Upper lobe of left lung (tissue), 4 donors: ENCODE results near the gene THOC6.

Experiments
- POLR2A ChIP-seq, 4 donors: fragments of 450-650 bp; IDR thresholded peaks; one replicate each; pipeline ENCODE4 v1.5.1; 2016 to 2017; ENCODE audit warnings: antibody characterized with exemption in 4 of 4, mild to moderate bottlenecking in 2 of 4
- POLR2AphosphoS5 ChIP-seq, 2 donors: sonication (generic); formaldehyde crosslinking; IDR thresholded peaks; one replicate each; pipeline ENCODE4 v1.5.1; 2017; ENCODE audit warnings: antibody characterized with exemption in 2 of 2
- TF ChIP-seq, protein P1 (sequence below), 6 experiments: fragments of 450-650 bp in 4 of 6; fragments of 200-600 bp in 2 of 6; sonication (generic) in 2 of 6; IDR thresholded peaks; one replicate each; pipeline ENCODE4 v1.5.1; 2016 to 2019; ENCODE audit warnings: antibody characterized with exemption in 6 of 6

DNA sequence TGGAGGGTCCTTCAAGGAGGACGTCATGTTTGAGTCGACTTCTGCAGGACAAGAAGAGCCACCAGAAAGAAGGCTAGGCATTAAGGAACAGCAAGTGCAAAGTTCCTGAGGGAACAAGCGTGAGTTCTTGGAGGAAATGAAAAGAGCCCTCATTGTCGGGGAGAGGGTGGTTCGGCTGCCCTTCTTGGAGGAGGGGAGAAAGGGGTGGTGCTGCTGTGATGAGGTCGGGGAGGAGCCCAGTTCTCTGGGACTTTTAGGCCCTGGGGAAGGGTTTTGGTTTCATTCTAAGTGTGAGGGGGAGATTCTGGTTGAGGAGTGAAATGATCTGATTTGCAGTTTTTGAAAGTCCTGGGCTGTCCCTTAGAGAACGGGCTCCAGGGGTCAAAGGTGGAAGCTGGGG, 8.8 kb downstream of the THOC6 start:
- TF ChIP-seq, protein P1, sequence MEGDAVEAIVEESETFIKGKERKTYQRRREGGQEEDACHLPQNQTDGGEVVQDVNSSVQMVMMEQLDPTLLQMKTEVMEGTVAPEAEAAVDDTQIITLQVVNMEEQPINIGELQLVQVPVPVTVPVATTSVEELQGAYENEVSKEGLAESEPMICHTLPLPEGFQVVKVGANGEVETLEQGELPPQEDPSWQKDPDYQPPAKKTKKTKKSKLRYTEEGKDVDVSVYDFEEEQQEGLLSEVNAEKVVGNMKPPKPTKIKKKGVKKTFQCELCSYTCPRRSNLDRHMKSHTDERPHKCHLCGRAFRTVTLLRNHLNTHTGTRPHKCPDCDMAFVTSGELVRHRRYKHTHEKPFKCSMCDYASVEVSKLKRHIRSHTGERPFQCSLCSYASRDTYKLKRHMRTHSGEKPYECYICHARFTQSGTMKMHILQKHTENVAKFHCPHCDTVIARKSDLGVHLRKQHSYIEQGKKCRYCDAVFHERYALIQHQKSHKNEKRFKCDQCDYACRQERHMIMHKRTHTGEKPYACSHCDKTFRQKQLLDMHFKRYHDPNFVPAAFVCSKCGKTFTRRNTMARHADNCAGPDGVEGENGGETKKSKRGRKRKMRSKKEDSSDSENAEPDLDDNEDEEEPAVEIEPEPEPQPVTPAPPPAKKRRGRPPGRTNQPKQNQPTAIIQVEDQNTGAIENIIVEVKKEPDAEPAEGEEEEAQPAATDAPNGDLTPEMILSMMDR (IDR thresholded peaks at IDR 0.05) = no peak
- no peak for TF ChIP-seq POLR2AphosphoS5 (IDR thresholded peaks at IDR 0.05)
- TF ChIP-seq POLR2A (IDR thresholded peaks at IDR 0.05) = no peak
